A673 (cell line): ENCODE measurements around the gene CHN1. TPM values are rescaled to one million over a fixed set of nuclear protein-coding genes. Genes with fewer than 3 reads are reported as not detected.

Experiments used
- BruUV-seq: library from RNA; stranded (reverse); fragments of 400-500 nt; replicated peaks from 2 replicates; lab custom pipeline; 2021; lab: Mats Ljungman, UMichigan
- CTCF ChIA-PET: fragments of 300-600 bp; sonication (Branson Sonifier 250); formaldehyde crosslinking; loops from one replicate; lab custom pipeline; 2022; ENCODE audit warnings: antibody characterized with exemption; lab: Charles Lee
- POLR2A ChIA-PET: fragments of 300-600 bp; sonication (Branson Sonifier 250); formaldehyde crosslinking; loops from one replicate; lab custom pipeline; 2022; ENCODE audit warnings: antibody characterized with exemption; ENCODE audit not compliant: low non-redundant PET; lab: Charles Lee
- DNase-seq: peaks from one replicate; pipeline ENCODE4 v3.0.0-alpha.2; 2015; ENCODE audit warnings: low spot score
- H3K27ac ChIP-seq: fragments of 200-600 bp; sonication (generic); 2 replicates; pipeline ENCODE4 v1.5.1; 2016; ENCODE audit warnings: mixed run types, low read depth, mild to moderate bottlenecking, mixed read lengths, antibody characterized with exemption, low read length; ENCODE audit not compliant: poor library complexity, severe bottlenecking
- H3K27me3 ChIP-seq: fragments of 200-600 bp; sonication (generic); replicated peaks from 2 replicates; pipeline ENCODE4 v1.6.1; 2017; ENCODE audit warnings: mixed run types, low read depth, mild to moderate bottlenecking, mixed read lengths, antibody characterized with exemption, low read length; ENCODE audit not compliant: insufficient read depth, poor library complexity
- H3K36me3 ChIP-seq: fragments of 200-600 bp; sonication (generic); 2 replicates; pipeline ENCODE4 v1.6.1; 2016; ENCODE audit warnings: mixed run types, mild to moderate bottlenecking, mixed read lengths, antibody characterized with exemption, low read length; ENCODE audit not compliant: insufficient read depth, poor library complexity, severe bottlenecking
- H3K4me1 ChIP-seq: fragments of 200-600 bp; sonication (generic); 2 replicates; pipeline ENCODE4 v1.6.1; 2017; ENCODE audit warnings: mixed run types, mild to moderate bottlenecking, mixed read lengths, antibody characterized with exemption, low read length; ENCODE audit not compliant: insufficient read depth, poor library complexity, severe bottlenecking
- H3K4me3 ChIP-seq: fragments of 200-600 bp; sonication (generic); 2 replicates; pipeline ENCODE4 v1.5.1; 2016; ENCODE audit warnings: low read depth, mixed run types, mild to moderate bottlenecking, mixed read lengths, low read length; ENCODE audit not compliant: poor library complexity, severe bottlenecking
- H3K9me3 ChIP-seq: fragments of 200-600 bp; sonication (generic); 2 replicates; pipeline ENCODE4 v1.6.1; 2016; ENCODE audit warnings: mixed run types, low read depth, mild to moderate bottlenecking, mixed read lengths, antibody characterized with exemption, low read length; ENCODE audit not compliant: poor library complexity, severe bottlenecking
- CTCF ChIP-seq: fragments of 300-800, 200-600 bp; sonication (generic); conservative IDR thresholded peaks from 2 replicates; pipeline ENCODE4 v1.5.1; 2017; ENCODE audit warnings: low read depth, mild to moderate bottlenecking, antibody characterized with exemption, low read length, moderate library complexity, mixed read lengths
- EZH2 ChIP-seq: fragments of 200-600 bp; sonication (generic); IDR thresholded peaks from 2 replicates; pipeline ENCODE4 v1.6.1; 2017; ENCODE audit warnings: borderline replicate concordance, low read depth, mild to moderate bottlenecking, mixed read lengths, antibody characterized with exemption, low read length; ENCODE audit not compliant: poor library complexity, severe bottlenecking
- intact Hi-C: fragments of 100-400 bp; cut with micrococcal nuclease; formaldehyde crosslinking; loops from one replicate; pipeline ENCODE4 v1.10.0; 2022; ENCODE audit not compliant: unreplicated experiment
- total RNA-seq: library from RNA; stranded (reverse); gene quantifications from 2 replicates; pipeline ENCODE4 v1.2.3, GENCODE V29; 2021

The CHN1 gene
- total RNA-seq, 1 experiment from 2014 or later: 11.3 TPM

GRCh38 chr2:175002547-175003274 is 2.5 kb downstream of the CHN1 start:
- Histone ChIP-seq H3K36me3 (no peaks in the 10 kb centered on the region), H3K27me3 (peaks cover 50% of the 10 kb centered on the region), H3K27ac (no peak overlapping the region), H3K4me3 (no peak overlapping the region), H3K9me3 (no peaks in the 10 kb centered on the region), H3K4me1 (peaks cover 7% of the 10 kb centered on the region)
- intact Hi-C loops: loop anchor here (10.0 kb wide), 1 partner anchor 1092 kb away; the partner anchor contains the start of genes HOXD12 and HOXD13
- no peak for DNase-seq
- POLR2A ChIA-PET: no interaction called here
- TF ChIP-seq EZH2 (no peak), CTCF (no peak)
- BruUV-seq: no TSS peak
- CTCF ChIA-PET: no interaction called here

- ChIA-PET CTCF (interaction anchor here (0.5 kb wide), 1 partner anchor 11 kb away, joined by 3 read pairs; no protein-coding TSS in a partner anchor), POLR2A (no interaction called here)
- TF ChIP-seq CTCF (no peak), EZH2 (no peak)
- BruUV-seq: no TSS peak
- Histone ChIP-seq H3K4me3 (no peak overlapping the region), H3K4me1 (peaks cover 7% of the 10 kb centered on the region), H3K27ac (no peak overlapping the region), H3K9me3 (no peaks in the 10 kb centered on the region), H3K27me3 (peaks cover 39% of the 10 kb centered on the region), H3K36me3 (no peaks in the 10 kb centered on the region)
- no peak for DNase-seq
- intact Hi-C loops: loop anchor here (10.0 kb wide), 1 partner anchor 1093 kb away; the partner anchor contains the start of genes HOXD12 and HOXD13
Measured at GRCh38 chr2:175001566-175001965, 3.6 kb downstream of the CHN1 start.

GRCh38 chr2:174997110-174997509 is 8.1 kb downstream of the CHN1 start:
- intact Hi-C loops: no loop called here
- POLR2A ChIA-PET: no interaction called here
- Histone ChIP-seq H3K36me3 (no peaks in the 10 kb centered on the region), H3K4me3 (no peak overlapping the region), H3K4me1 (peaks cover 7% of the 10 kb centered on the region), H3K27me3 (peaks cover under 1% of the 10 kb centered on the region), H3K9me3 (no peaks in the 10 kb centered on the region), H3K27ac (no peak overlapping the region)
- TF ChIP-seq CTCF (no peak), EZH2 (no peak)
- CTCF ChIA-PET: no interaction called here
- no TSS peak for BruUV-seq
- no peak for DNase-seq
